HepG2 (cell line): ENCODE data around the gene MLST8. TPM values are rescaled to one million over a fixed set of nuclear protein-coding genes. Genes with fewer than 3 reads are reported as not detected.

Source experiments
- ATAC-seq: fragments of 200-7000 bp; cut with Tn5 transposase; 3 replicates; pipeline ENCODE4 v1.9.1; 2020; ENCODE audit warnings: mild to moderate bottlenecking, moderate library complexity
- BruUV-seq: library from RNA; stranded (reverse); fragments of 400-500 nt; replicated peaks from 2 replicates; lab custom pipeline; 2021; lab: Mats Ljungman, UMichigan
- CTCF ChIA-PET: fragments of 300-600 bp; formaldehyde crosslinking; extraction: SDS; loops from one replicate; lab custom pipeline; 2021; ENCODE audit warnings: low total read pairs, inconsistent platforms, low intra/inter-chr PET ratio; lab: Yijun Ruan, JAX
- POLR2A ChIA-PET: fragments of 350-600 bp; sonication (Branson Sonifier 250); formaldehyde crosslinking; loops from one replicate; lab custom pipeline; 2020; ENCODE audit warnings: antibody characterized with exemption, inconsistent platforms; lab: Yijun Ruan, JAX
- DNase-seq: peaks from one replicate; pipeline ENCODE4 v3.0.0-alpha.2; 2015; ENCODE audit warnings: low spot score
- FAIRE-seq: peaks from 3 replicates; lab custom pipeline; 2011; peaks lifted over from hg19 to GRCh38; lab: Jason Lieb, UNC
- H2AFZ ChIP-seq: one replicate; pipeline ENCODE4 v1.6.1; 2011; ENCODE audit warnings: low read length, inconsistent platforms
- H3K27ac ChIP-seq: fragments of 300-600 bp; 3 replicates; pipeline ENCODE4 v1.8.0; 2011; ENCODE audit warnings: mixed run types, mild to moderate bottlenecking, mixed read lengths, low read length, inconsistent platforms; ENCODE audit not compliant: insufficient read depth; ENCODE audit errors: extremely low read length
- H3K27me3 ChIP-seq, 2 experiments: fragments of 200-600 bp in 1 of 2; 2 replicates in 1 of 2; 3 replicates in 1 of 2; pipeline versions ENCODE4 v1.6.0 to v1.8.0; 2011; ENCODE audit warnings: low read length in 2 of 2, mild to moderate bottlenecking in 2 of 2, moderate library complexity in 2 of 2, inconsistent platforms in 1 of 2; ENCODE audit not compliant: insufficient read depth in 2 of 2, control insufficient read depth in 1 of 2
- H3K36me3 ChIP-seq, 2 experiments: fragments of 200-600 bp in 1 of 2; replicated peaks in 1 of 2; 2 replicates in 1 of 2; 3 replicates in 1 of 2; pipeline versions ENCODE4 v1.5.1 to v1.8.0; 2011; ENCODE audit warnings: low read length in 2 of 2, inconsistent platforms in 1 of 2; ENCODE audit not compliant: insufficient read depth in 2 of 2, control insufficient read depth in 1 of 2
- H3K4me1 ChIP-seq: 2 replicates; pipeline ENCODE4 v1.5.1; 2012; ENCODE audit warnings: low read length, inconsistent platforms; ENCODE audit not compliant: insufficient read depth
- H3K4me2 ChIP-seq: 2 replicates; pipeline ENCODE4 v1.6.0; 2011; ENCODE audit warnings: low read depth, low read length, inconsistent platforms
- H3K4me3 ChIP-seq, 3 experiments: fragments of 200-600 bp in 1 of 3; sonication (generic), shearing (Covaris generic) in 1 of 3; replicated peaks in 1 of 3; 2 replicates each; pipeline ENCODE4 v1.5.1; 2011 to 2016; ENCODE audit warnings: low read length in 3 of 3, inconsistent platforms in 2 of 3, low read depth in 2 of 3, mild to moderate bottlenecking in 2 of 3, control low read depth in 1 of 3, mixed read lengths in 1 of 3; ENCODE audit not compliant: insufficient read depth in 1 of 3
- H3K79me2 ChIP-seq: one replicate; pipeline ENCODE4 v1.6.1; 2011; ENCODE audit warnings: low read length, inconsistent platforms; ENCODE audit not compliant: insufficient read depth
- H3K9ac ChIP-seq: 2 replicates; pipeline ENCODE4 v1.6.0; 2011; ENCODE audit warnings: mild to moderate bottlenecking, low read depth, low read length, inconsistent platforms; ENCODE audit not compliant: insufficient read depth
- H3K9me3 ChIP-seq: 2 replicates; pipeline ENCODE4 v1.5.1; 2012; ENCODE audit warnings: mild to moderate bottlenecking, low read length
- H4K20me1 ChIP-seq: 2 replicates; pipeline ENCODE4 v1.6.0; 2011; ENCODE audit warnings: inconsistent platforms, mild to moderate bottlenecking, low read length, moderate library complexity; ENCODE audit not compliant: insufficient read depth
- AGO2 ChIP-seq: fragments of 200-400 bp; formaldehyde crosslinking; optimal IDR thresholded peaks from 2 replicates; pipeline ENCODE3; 2017; ENCODE audit warnings: mild to moderate bottlenecking, low read depth, low read length, moderate library complexity
- CENPT ChIP-seq: sonication (generic); formaldehyde crosslinking; IDR thresholded peaks from 2 replicates; pipeline ENCODE4 v1.8.0; 2022; ENCODE audit warnings: low read depth, mild to moderate bottlenecking, moderate library complexity, missing genetic modification reagents
- CHD4 ChIP-seq: fragments of 200-600 bp; sonication (generic); IDR thresholded peaks from 2 replicates; pipeline ENCODE4 v1.7.0; 2017; ENCODE audit warnings: mild to moderate bottlenecking, low read length, borderline replicate concordance
- SNRNP70 ChIP-seq: fragments of 200-400 bp; formaldehyde crosslinking; IDR thresholded peaks from 2 replicates; pipeline ENCODE4 v1.6.1; 2017; ENCODE audit warnings: mild to moderate bottlenecking, low read depth, low read length, moderate library complexity
- ZBTB33 ChIP-seq: sonication (generic); formaldehyde crosslinking; IDR thresholded peaks from 2 replicates; pipeline ENCODE4 v1.4.0; 2020; ENCODE audit warnings: missing genetic modification reagents
- ZNF33A ChIP-seq: sonication (generic); formaldehyde crosslinking; IDR thresholded peaks from 2 replicates; pipeline ENCODE4 v1.5.1; 2020; ENCODE audit warnings: missing genetic modification reagents, mild to moderate bottlenecking, moderate library complexity, borderline replicate concordance
- ZNF563 ChIP-seq: sonication (generic); formaldehyde crosslinking; IDR thresholded peaks from 2 replicates; pipeline ENCODE4 v1.8.0; 2022; ENCODE audit warnings: mild to moderate bottlenecking, moderate library complexity, missing genetic modification reagents
- ZNF572 ChIP-seq: sonication (generic); formaldehyde crosslinking; IDR thresholded peaks from 2 replicates; pipeline ENCODE4 v1.5.1; 2020; ENCODE audit warnings: mild to moderate bottlenecking, missing genetic modification reagents
- ZNF678 ChIP-seq: sonication (generic); formaldehyde crosslinking; IDR thresholded peaks from 2 replicates; pipeline ENCODE4 v1.4.0; 2020; ENCODE audit warnings: mild to moderate bottlenecking, missing genetic modification reagents
- WGBS: methylation state at CpG from one replicate; pipeline ENCODE4 v1.1.6; 2017; ENCODE audit warnings: low lambda C conversion rate; 5-methylcytosine and 5-hydroxymethylcytosine counted together
- in situ Hi-C: cut with HindIII; loops from 2 replicates; pipeline ENCODE4 v1.10.0; 2017; ENCODE audit warnings: low pct_unique_long_range_greater_than_20kb; ENCODE audit not compliant: extremely low pct_ligation_motif_present
- intact Hi-C: fragments of 100-400 bp; cut with micrococcal nuclease; formaldehyde crosslinking; loops from one replicate; pipeline ENCODE4 v1.10.0; 2022; ENCODE audit not compliant: unreplicated experiment
- polyA plus RNA-seq, 8 experiments: library from polyadenylated mRNA; depleted of rRNA in 3 of 8; stranded (reverse) in 7 of 8; unstranded in 1 of 8; fragments of >200 nt; fragmentation: Illumina TruSeq in 4 of 8; extraction: Trizol in 4 of 8; gene quantifications; 2 replicates each; pipeline versions ENCODE4 v1.2.1 to v1.2.3, GENCODE V29; 2011 to 2016; ENCODE audit warnings: low read depth in 4 of 8, missing spikeins in 1 of 8, mixed read lengths in 1 of 8; ENCODE audit not compliant: insufficient read depth in 1 of 8
- total RNA-seq, 5 experiments: library from RNA; depleted of rRNA; stranded (reverse); fragments of >200 nt; fragmentation: Illumina TruSeq; extraction: Trizol; gene quantifications; 2 replicates each; pipeline ENCODE4 v1.2.3, GENCODE V29; 2016; ENCODE audit warnings: low read depth in 1 of 5
- TF ChIP-seq, protein P1 (sequence below): sonication (generic); formaldehyde crosslinking; IDR thresholded peaks from 2 replicates; pipeline ENCODE4 v1.5.1; 2020; ENCODE audit warnings: mild to moderate bottlenecking, missing genetic modification reagents, moderate library complexity
- TF ChIP-seq, protein P2 (sequence below): IDR thresholded peaks from 2 replicates; pipeline ENCODE4 v1.6.1; 2016

The MLST8 gene
- total and polyA plus RNA-seq, 2 of the 13 experiments (the other 11 are each of a cell fraction or from before 2014, with no cell fraction given), result 30.8 to 72.7 TPM

- no peak for TF ChIP-seq SNRNP70
- TF ChIP-seq, protein P1, sequence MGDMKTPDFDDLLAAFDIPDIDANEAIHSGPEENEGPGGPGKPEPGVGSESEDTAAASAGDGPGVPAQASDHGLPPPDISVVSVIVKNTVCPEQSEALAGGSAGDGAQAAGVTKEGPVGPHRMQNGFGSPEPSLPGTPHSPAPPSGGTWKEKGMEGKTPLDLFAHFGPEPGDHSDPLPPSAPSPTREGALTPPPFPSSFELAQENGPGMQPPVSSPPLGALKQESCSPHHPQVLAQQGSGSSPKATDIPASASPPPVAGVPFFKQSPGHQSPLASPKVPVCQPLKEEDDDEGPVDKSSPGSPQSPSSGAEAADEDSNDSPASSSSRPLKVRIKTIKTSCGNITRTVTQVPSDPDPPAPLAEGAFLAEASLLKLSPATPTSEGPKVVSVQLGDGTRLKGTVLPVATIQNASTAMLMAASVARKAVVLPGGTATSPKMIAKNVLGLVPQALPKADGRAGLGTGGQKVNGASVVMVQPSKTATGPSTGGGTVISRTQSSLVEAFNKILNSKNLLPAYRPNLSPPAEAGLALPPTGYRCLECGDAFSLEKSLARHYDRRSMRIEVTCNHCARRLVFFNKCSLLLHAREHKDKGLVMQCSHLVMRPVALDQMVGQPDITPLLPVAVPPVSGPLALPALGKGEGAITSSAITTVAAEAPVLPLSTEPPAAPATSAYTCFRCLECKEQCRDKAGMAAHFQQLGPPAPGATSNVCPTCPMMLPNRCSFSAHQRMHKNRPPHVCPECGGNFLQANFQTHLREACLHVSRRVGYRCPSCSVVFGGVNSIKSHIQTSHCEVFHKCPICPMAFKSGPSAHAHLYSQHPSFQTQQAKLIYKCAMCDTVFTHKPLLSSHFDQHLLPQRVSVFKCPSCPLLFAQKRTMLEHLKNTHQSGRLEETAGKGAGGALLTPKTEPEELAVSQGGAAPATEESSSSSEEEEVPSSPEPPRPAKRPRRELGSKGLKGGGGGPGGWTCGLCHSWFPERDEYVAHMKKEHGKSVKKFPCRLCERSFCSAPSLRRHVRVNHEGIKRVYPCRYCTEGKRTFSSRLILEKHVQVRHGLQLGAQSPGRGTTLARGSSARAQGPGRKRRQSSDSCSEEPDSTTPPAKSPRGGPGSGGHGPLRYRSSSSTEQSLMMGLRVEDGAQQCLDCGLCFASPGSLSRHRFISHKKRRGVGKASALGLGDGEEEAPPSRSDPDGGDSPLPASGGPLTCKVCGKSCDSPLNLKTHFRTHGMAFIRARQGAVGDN (CRISPR knock-in tag), result 0 out of 2 replicates have a peak, but pooled peaks have one; percentile 7
- TF ChIP-seq ZNF572 (CRISPR knock-in tag), result no peak
- TF ChIP-seq CENPT (CRISPR knock-in tag), result no peak
- no peak for TF ChIP-seq ZNF33A
- TF ChIP-seq AGO2, result peak; percentile 67
- TF ChIP-seq ZNF678 (CRISPR knock-in tag), result no peak
- no peak for TF ChIP-seq CHD4
- TF ChIP-seq ZBTB33 (CRISPR knock-in tag), result peak; percentile 91
- no peak for TF ChIP-seq ZNF563 (CRISPR knock-in tag)
- TF ChIP-seq, protein P2, sequence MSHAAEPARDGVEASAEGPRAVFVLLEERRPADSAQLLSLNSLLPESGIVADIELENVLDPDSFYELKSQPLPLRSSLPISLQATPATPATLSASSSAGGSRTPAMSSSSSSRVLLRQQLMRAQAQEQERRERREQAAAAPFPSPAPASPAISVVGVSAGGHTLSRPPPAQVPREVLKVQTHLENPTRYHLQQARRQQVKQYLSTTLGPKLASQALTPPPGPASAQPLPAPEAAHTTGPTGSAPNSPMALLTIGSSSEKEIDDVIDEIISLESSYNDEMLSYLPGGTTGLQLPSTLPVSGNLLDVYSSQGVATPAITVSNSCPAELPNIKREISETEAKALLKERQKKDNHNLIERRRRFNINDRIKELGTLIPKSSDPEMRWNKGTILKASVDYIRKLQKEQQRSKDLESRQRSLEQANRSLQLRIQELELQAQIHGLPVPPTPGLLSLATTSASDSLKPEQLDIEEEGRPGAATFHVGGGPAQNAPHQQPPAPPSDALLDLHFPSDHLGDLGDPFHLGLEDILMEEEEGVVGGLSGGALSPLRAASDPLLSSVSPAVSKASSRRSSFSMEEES (CRISPR knock-in tag), result no peak
- H3K4me1 ChIP-seq, result peaks cover 8% of the 10 kb centered on the region
- FAIRE-seq (no peak), ATAC-seq (no peak), DNase-seq (no peak)
- 96% methylated on average over 21 of the region's 47 CpGs for WGBS
- no peaks in the 10 kb centered on the region for H3K9me3 ChIP-seq
- H3K27ac ChIP-seq, result no peak overlapping the region
- POLR2A ChIA-PET, result no interaction called here
- H4K20me1 ChIP-seq, result no peaks in the 10 kb centered on the region
- in situ Hi-C loops (no loop called here), intact Hi-C loops (no loop called here)
- H3K36me3 ChIP-seq, result peaks cover 17 to 49% of the 10 kb centered on the region in 2 experiments; a peak in 3 of 5 replicates
- H2AFZ ChIP-seq, result no peak overlapping the region
- H3K9ac ChIP-seq, result no peak overlapping the region
- H3K4me2 ChIP-seq, result no peak overlapping the region
- BruUV-seq, result no TSS peak
- no peaks in the 10 kb centered on the region for H3K79me2 ChIP-seq
- no peak overlapping the region for H3K4me3 ChIP-seq
- no peaks in the 10 kb centered on the region for H3K27me3 ChIP-seq
- CTCF ChIA-PET, result no interaction called here
These were observed 34.4 kb upstream of the MLST8 start for GRCh38 chr16:2170587-2171435.
